Testis (tissue), 2 donors: ENCODE data around the gene CENPK.

ENCODE experiments used
- CTCF ChIP-seq, 3 experiments: fragments of 450-650 bp in 2 of 3; fragments of 200-600 bp in 1 of 3; sonication (generic) in 1 of 3; IDR thresholded peaks; one replicate each; pipeline ENCODE4 v1.5.1; 2016 to 2019; ENCODE audit warnings: antibody characterized with exemption in 3 of 3, mild to moderate bottlenecking in 2 of 3, moderate library complexity in 1 of 3
- POLR2A ChIP-seq: fragments of 450-650 bp; IDR thresholded peaks from one replicate; pipeline ENCODE4 v1.6.1; 2017; ENCODE audit warnings: antibody characterized with exemption, mild to moderate bottlenecking, moderate library complexity

- TF ChIP-seq CTCF (IDR thresholded peaks at IDR 0.05) = no peak
- TF ChIP-seq POLR2A = no peak
Measured at GRCh38 chr5:65556181-65556580, 6.8 kb downstream of the CENPK start.
